CD4-positive, alpha-beta T cell treated with Interleukin-15 for 4 hours (primary cell): ENCODE results near the gene FKBP5.
"Not testable (repeated sequence)": the region's sequence is repeated elsewhere in the genome, so short reads cannot be mapped to it uniquely, and the experiment has no call there.

Source experiments
- DNase-seq: peaks from one replicate; pipeline ENCODE4 v3.0.0-alpha.2; 2020; ENCODE audit warnings: low spot score

The FKBP5 gene

DNA sequence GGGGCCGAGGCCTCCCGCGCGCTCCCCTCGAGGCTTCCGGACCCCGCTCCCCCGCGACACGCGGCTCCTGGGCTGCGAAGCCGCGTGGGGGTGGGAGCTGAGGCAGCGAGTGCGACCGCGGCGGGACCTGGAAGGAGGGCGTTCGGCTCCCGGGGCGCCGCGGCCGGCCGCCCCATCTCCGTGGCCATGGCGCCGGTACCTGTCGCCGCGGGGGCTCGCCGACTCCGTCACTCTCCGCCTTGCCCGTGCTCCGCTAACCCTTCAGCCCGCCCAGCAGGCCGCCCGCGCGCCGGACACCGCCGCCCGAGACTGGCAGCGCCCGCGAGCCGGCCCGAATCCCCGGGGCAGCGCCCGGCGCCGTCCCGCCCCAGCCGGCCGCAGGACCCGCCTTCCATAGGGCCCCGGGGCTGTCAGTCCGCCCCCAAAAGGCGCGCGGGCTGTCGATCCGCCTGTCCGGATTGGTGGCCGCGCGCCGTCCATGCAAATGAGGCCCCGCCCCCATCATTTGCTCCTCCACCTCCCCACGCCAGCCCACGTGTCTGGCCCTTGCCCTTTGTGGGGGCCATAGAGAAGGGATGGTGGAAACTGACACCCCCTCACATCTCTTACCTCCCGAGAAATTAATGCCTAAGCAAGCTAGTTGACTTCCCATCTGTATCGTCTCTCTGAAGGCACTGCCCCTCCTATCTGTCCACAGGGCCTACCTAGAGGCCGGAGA lies at the start of gene FKBP5:
TSS of gene FKBP5 (minus strand) at position 311 of the 718 bp plus-strand sequence. CDS start 46,091 bp downstream, outside the sequence.
- DNase-seq, result peak; percentile 84

DNA sequence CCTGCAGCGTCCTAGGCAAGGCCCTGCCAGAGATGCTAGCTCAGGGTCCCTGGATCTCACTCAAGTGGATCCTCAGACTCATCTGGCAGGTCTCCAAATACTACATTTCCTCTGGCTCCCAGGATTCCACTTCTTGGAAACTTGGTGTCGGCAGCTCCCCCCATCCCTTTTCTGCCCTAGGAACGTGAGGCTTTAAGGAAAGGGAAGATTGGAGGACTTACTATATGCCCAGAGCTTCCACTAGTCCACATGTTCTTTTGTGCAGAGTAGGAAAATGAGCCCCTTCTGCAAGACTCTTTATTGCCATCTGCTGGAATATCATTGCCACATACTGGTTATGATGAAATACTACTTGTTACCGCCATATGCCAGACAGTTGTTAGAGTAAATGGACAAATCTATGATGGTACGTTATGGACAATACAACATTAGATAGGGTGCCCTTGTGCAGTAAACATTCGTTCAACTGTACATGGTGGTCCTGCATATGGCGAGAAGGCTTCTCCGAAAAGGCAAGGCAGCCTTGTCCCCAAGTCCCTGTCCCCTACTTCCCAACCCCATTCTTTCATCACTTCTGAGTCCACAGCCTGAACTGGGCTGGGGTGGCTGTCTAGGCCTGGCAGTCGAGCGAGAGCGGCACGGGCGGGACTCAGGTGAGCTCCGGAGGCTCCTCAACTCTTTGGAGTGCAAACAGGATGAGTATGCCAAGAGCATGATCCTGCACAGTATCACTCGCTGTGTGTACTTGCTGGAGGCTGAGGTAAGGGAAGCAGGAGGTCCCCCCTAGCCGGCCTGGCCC lies 48.9 kb upstream of the FKBP5 start:
- peak; percentile 75 for DNase-seq

DNA sequence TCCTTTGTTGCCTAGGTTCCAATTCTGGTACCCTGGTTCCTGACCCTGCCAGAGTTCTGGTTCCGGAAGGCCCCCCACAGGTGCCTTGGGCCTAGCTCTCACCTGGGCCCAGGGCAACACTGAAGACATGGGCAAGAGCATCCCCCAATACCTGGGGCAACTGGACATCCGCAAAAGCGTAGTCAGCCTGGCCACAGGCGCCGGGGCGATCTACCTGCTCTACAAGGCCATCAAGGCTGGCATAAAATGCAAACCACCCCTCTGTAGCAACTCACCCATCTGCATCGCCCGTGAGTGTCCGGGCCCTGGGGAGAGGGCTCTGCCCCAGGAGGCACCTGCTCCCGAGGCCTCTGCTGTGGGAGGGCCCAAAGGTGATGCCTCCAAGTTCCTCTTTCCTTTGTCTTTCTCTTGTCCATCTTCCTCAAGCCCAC lies 48.3 kb upstream of the FKBP5 start, which contains the start of gene ARMC12:
TSS of gene ARMC12 (plus strand) at position 51 of the 431 bp plus-strand sequence. CDS start at position 128, 77 bp downstream.
- DNase-seq, result no peak

GRCh38 chr6:35736253-35736894 lies 47.7 kb upstream of the FKBP5 start:
- peak; percentile 90 for DNase-seq

GRCh38 chr6:35735452-35735851 lies 46.7 kb upstream of the FKBP5 start:
- DNase-seq, result no peak

DNA sequence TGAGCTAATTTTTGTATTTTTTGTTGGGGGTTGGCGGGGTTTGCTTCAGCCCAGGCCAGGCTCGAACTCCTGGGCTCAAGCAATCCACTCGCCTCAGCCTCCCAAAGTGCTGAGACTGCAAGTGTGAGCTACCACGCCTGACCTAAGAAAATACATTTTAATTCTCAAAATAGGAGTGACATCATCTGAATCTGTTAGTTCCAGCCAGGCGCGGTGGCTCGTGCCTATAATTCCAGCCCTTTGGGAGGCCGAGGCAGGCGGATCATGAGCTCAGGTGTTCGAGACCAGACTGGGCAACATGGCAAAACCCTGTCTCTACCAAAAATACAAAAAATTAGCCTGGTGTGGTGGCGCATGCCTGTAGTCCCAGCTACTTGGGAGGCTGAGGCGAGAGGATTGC lies 45.6 kb upstream of the FKBP5 start:
- not testable (repeated sequence) for DNase-seq

- DNase-seq, result no peak
These were observed 44.9 kb upstream of the FKBP5 start for GRCh38 chr6:35733633-35734032.

- peak; percentile 90 for DNase-seq
These were observed 43.2 kb upstream of the FKBP5 start for GRCh38 chr6:35731736-35732532.

DNA sequence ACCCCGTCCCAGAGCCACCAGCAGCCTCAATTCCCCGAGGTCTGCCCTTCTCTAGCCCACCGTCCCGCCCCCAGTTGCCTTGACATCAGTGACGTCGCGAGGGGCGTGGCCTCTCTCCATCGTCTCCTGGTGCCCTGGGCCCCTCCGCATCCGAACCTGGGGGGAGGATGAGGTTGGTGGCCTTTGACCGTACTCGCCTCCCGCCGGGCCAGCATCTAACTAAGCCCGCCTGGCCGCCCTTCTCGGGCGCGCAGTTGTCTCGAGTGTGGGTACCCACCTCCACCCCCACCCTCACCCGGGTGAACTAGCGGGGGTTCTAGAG lies 42.7 kb upstream of the FKBP5 start:
- DNase-seq, result peak; percentile 86

- DNase-seq, result no peak
These were observed 42.2 kb upstream of the FKBP5 start for GRCh38 chr6:35730745-35731413.

GRCh38 chr6:35729722-35730121 lies 41.0 kb upstream of the FKBP5 start:
- no peak for DNase-seq

- no peak for DNase-seq
These were observed 40.3 kb upstream of the FKBP5 start for GRCh38 chr6:35728683-35729678.

GRCh38 chr6:35727935-35728682 lies 39.4 kb upstream of the FKBP5 start:
- peak; percentile 90 for DNase-seq

- no peak for DNase-seq
These were observed 38.7 kb upstream of the FKBP5 start for GRCh38 chr6:35727231-35727934.

GRCh38 chr6:35725721-35726438 lies 37.2 kb upstream of the FKBP5 start:
- DNase-seq, result no peak

GRCh38 chr6:35725081-35725708 lies 36.5 kb upstream of the FKBP5 start:
- DNase-seq, result no peak

DNA sequence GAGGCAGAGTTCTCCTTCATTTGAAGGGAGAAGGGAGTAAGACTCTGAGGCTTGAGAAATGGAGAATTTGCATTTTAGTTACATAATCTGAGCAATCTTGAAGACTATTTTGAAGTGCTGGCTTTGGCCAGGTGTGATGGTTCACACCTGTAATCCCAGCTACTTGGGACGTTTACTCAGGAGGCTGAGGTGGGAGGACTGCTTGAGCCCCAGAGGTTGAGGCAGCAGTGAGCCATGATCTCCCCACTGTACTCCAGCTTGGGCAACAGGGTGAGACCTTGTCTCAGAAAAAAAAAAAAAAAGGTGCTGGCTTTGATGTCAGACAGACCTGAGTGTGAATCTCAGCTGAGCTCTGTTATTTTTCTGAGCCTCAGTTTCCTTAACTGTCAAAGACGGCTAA lies 35.8 kb upstream of the FKBP5 start:
- no peak for DNase-seq

- no peak for DNase-seq
These were observed 35.3 kb upstream of the FKBP5 start for GRCh38 chr6:35724059-35724458.
